ENCODE data around the gene EDAR. TPM values are rescaled to one million over a fixed set of nuclear protein-coding genes. Genes with fewer than 3 reads are reported as not detected.

EDAR gene
- polyA plus RNA-seq, 1 donor (not counting 4 experiments of a cell fraction or from before 2014, with no cell fraction given) = 0.21 TPM

GRCh38 chr2:108877506-108877905 is 111.5 kb downstream of the EDAR start:
- Histone ChIP-seq H4K20me1 (ENCODE audit: control insufficient read depth, extremely low read depth, insufficient read depth, low read length) (no peaks in the 10 kb centered on the region), H3K9ac (ENCODE audit: control insufficient read depth, extremely low read depth, insufficient read depth, low read length) (no peak overlapping the region), H3K79me2 (ENCODE audit: control insufficient read depth, insufficient read depth, low read length) (no peaks in the 10 kb centered on the region), H3K4me3 (ENCODE audit: control insufficient read depth in 2 of 3, extremely low read depth in 1 of 3, insufficient read depth in 2 of 3, low read depth in 1 of 3, low read length in 3 of 3) (no peak overlapping the region), H3K27me3 (ENCODE audit: control insufficient read depth, extremely low read depth, insufficient read depth, low read length) (no peaks in the 10 kb centered on the region), H3K4me1 (ENCODE audit: control insufficient read depth, extremely low read depth, insufficient read depth, low read length) (no peaks in the 10 kb centered on the region), H3K4me2 (ENCODE audit: control insufficient read depth, extremely low read depth, insufficient read depth, low read depth, low read length) (no peak overlapping the region), H3K36me3 (ENCODE audit: control insufficient read depth in 2 of 2, extremely low read depth in 1 of 2, insufficient read depth in 2 of 2, low read length in 2 of 2) (no peaks in the 10 kb centered on the region), H3K27ac (ENCODE audit: control insufficient read depth, insufficient read depth, low read length) (no peak overlapping the region), H3K9me1 (ENCODE audit: control insufficient read depth, extremely low read depth, insufficient read depth, low read length) (no peaks in the 10 kb centered on the region), H3K9me3 (ENCODE audit: control insufficient read depth, low read depth, low read length) (no peaks in the 10 kb centered on the region), H2AFZ (ENCODE audit: control insufficient read depth, low read length) (no peak overlapping the region)
- DNase-seq (ENCODE audit: low read depth, low spot score) (no peak), FAIRE-seq (no peak)
- dilution Hi-C loops (cut with MboI; ENCODE audit: extremely low pct_ligation_motif_present, low sequenced_read_pairs) = no loop called here
- TF ChIP-seq EZH2 (IDR thresholded peaks at IDR 0.05; ENCODE audit: low read length) (no peak), CTCF (optimal IDR thresholded peaks at IDR 0.05 in 1 of 3, IDR thresholded peaks at IDR 0.05 in 1 of 3, conservative IDR thresholded peaks at IDR 0.05 in 1 of 3; ENCODE audit: extremely low read depth in 1 of 3, insufficient read depth in 2 of 3, low read length in 3 of 3) (peak in 1 of 3 experiments; percentile 10)

GRCh38 chr2:108870069-108870644 is 118.9 kb downstream of the EDAR start:
- Histone ChIP-seq H3K27ac (ENCODE audit: control insufficient read depth, insufficient read depth, low read length) (no peak overlapping the region), H3K9me3 (ENCODE audit: control insufficient read depth, low read depth, low read length) (no peaks in the 10 kb centered on the region), H3K4me3 (ENCODE audit: control insufficient read depth in 2 of 3, extremely low read depth in 1 of 3, insufficient read depth in 2 of 3, low read depth in 1 of 3, low read length in 3 of 3) (no peak overlapping the region), H3K4me1 (ENCODE audit: control insufficient read depth, extremely low read depth, insufficient read depth, low read length) (peaks cover 8% of the 10 kb centered on the region), H3K36me3 (ENCODE audit: control insufficient read depth in 2 of 2, extremely low read depth in 1 of 2, insufficient read depth in 2 of 2, low read length in 2 of 2) (no peaks in the 10 kb centered on the region), H3K9me1 (ENCODE audit: control insufficient read depth, extremely low read depth, insufficient read depth, low read length) (no peaks in the 10 kb centered on the region), H4K20me1 (ENCODE audit: control insufficient read depth, extremely low read depth, insufficient read depth, low read length) (no peaks in the 10 kb centered on the region), H2AFZ (ENCODE audit: control insufficient read depth, low read length) (no peak overlapping the region), H3K4me2 (ENCODE audit: control insufficient read depth, extremely low read depth, insufficient read depth, low read depth, low read length) (no peak overlapping the region), H3K79me2 (ENCODE audit: control insufficient read depth, insufficient read depth, low read length) (no peaks in the 10 kb centered on the region), H3K27me3 (ENCODE audit: control insufficient read depth, extremely low read depth, insufficient read depth, low read length) (no peaks in the 10 kb centered on the region), H3K9ac (ENCODE audit: control insufficient read depth, extremely low read depth, insufficient read depth, low read length) (no peak overlapping the region)
- dilution Hi-C loops (cut with MboI; ENCODE audit: extremely low pct_ligation_motif_present, low sequenced_read_pairs) = no loop called here
- FAIRE-seq = no peak
- no peak for DNase-seq (ENCODE audit: low read depth, low spot score)
- no peak for TF ChIP-seq CTCF (optimal IDR thresholded peaks at IDR 0.05 in 1 of 3, IDR thresholded peaks at IDR 0.05 in 1 of 3, conservative IDR thresholded peaks at IDR 0.05 in 1 of 3; ENCODE audit: extremely low read depth in 1 of 3, insufficient read depth in 2 of 3, low read length in 3 of 3)
- no peak for TF ChIP-seq EZH2 (IDR thresholded peaks at IDR 0.05; ENCODE audit: low read length)
